Measurements from ENCODE around the gene TTLL9. TPM values are rescaled to one million over a fixed set of nuclear protein-coding genes. Genes with fewer than 3 reads are reported as not detected.
A peak's percentile ranks its signal among the peaks of the same experiment; 100 is the strongest.

Gene TTLL9
- total and polyA plus RNA-seq, 2 of the 13 experiments (the other 11 are each of a cell fraction or from before 2014, with no cell fraction given), result not detected

- TF ChIP-seq ZBTB3 (CRISPR knock-in tag; IDR thresholded peaks at IDR 0.05; ENCODE audit: borderline replicate concordance, low read depth) (peak; percentile 100), ARNT (IDR thresholded peaks at IDR 0.05) (no peak), FOXK1 (CRISPR knock-in tag; IDR thresholded peaks at IDR 0.05; ENCODE audit: borderline replicate concordance, low read depth) (peak; percentile 100), SSRP1 (CRISPR knock-in tag; IDR thresholded peaks at IDR 0.05) (peak; percentile 98), ZBTB26 (CRISPR knock-in tag; IDR thresholded peaks at IDR 0.05; ENCODE audit: borderline replicate concordance) (peak; percentile 100), HDAC1 (CRISPR knock-in tag; IDR thresholded peaks at IDR 0.05) (peak; percentile 100), IKZF5 (CRISPR knock-in tag; IDR thresholded peaks at IDR 0.05) (peak; percentile 100), EHMT2 (IDR thresholded peaks at IDR 0.05; ENCODE audit: borderline replicate concordance, low read depth, low read length) (peak; percentile 100), KAT8 (CRISPR knock-in tag; IDR thresholded peaks at IDR 0.05) (peak; percentile 100), HOXD1 (CRISPR knock-in tag; IDR thresholded peaks at IDR 0.05) (peak; percentile 100), TMF1 (CRISPR knock-in tag; IDR thresholded peaks at IDR 0.05; ENCODE audit: low read depth) (peak; percentile 100), ZNF792 (CRISPR knock-in tag; IDR thresholded peaks at IDR 0.05) (peak; percentile 100), SMYD3 (CRISPR knock-in tag; IDR thresholded peaks at IDR 0.05) (peak; percentile 100), DZIP1 (CRISPR knock-in tag; IDR thresholded peaks at IDR 0.05) (peak; percentile 100), HNRNPL (IDR thresholded peaks at IDR 0.05; ENCODE audit: low read depth, low read length) (0 out of 2 replicates have a peak, but pooled peaks have one; percentile 52), NKX3-1 (CRISPR knock-in tag; IDR thresholded peaks at IDR 0.05) (peak; percentile 100), CREM (IDR thresholded peaks at IDR 0.05) (no peak), CREM (CRISPR knock-in tag; IDR thresholded peaks at IDR 0.05) (peak; percentile 97), U2AF1 (optimal IDR thresholded peaks at IDR 0.05; ENCODE audit: low read depth, low read length) (no peak), ZNF337 (CRISPR knock-in tag; IDR thresholded peaks at IDR 0.05; ENCODE audit: borderline replicate concordance, low read depth) (peak; percentile 100), PHF21A (CRISPR knock-in tag; IDR thresholded peaks at IDR 0.05) (peak; percentile 99), SRSF4 (IDR thresholded peaks at IDR 0.05; ENCODE audit: low read depth, low read length, poor library complexity, severe bottlenecking) (no peak), ZNF496 (CRISPR knock-in tag; IDR thresholded peaks at IDR 0.05; ENCODE audit: insufficient replicate concordance) (peak; percentile 99), NBN (conservative IDR thresholded peaks at IDR 0.05) (no peak), PLRG1 (conservative IDR thresholded peaks at IDR 0.05) (no peak), ZFP37 (CRISPR knock-in tag; IDR thresholded peaks at IDR 0.05; ENCODE audit: borderline replicate concordance) (peak; percentile 100)
Observed at GRCh38 chr20:31968291-31969126, 98.1 kb downstream of the TTLL9 start (continued).

Measured in HepG2 (cell line).